GM19467 (cell line): ENCODE results near the gene TMEM114.
A peak's percentile ranks its signal among the peaks of the same experiment; 100 is the strongest.

ENCODE experiments used
- ATAC-seq: cut with Tn5 transposase; IDR thresholded peaks from one replicate; pipeline ENCODE4 v1.9.1; 2021; ENCODE audit warnings: mild to moderate bottlenecking, moderate library complexity; ENCODE audit not compliant: unreplicated experiment

The TMEM114 gene

GRCh38 chr16:8589900-8590688, at the start of gene TMEM114:
Gene TMEM114 (minus strand): TSS chr16:8590511. CDS start chr16:8589838, 673 bp downstream.
- no peak for ATAC-seq

- no peak for ATAC-seq
Measured at GRCh38 chr16:8639694-8640093, 49.4 kb upstream of the TMEM114 start.

GRCh38 chr16:8634991-8635736, 44.9 kb upstream of the TMEM114 start:
- no peak for ATAC-seq

- no peak for ATAC-seq
Measured at GRCh38 chr16:8632675-8633182, 42.4 kb upstream of the TMEM114 start.

GRCh38 chr16:8631818-8632465, 41.6 kb upstream of the TMEM114 start:
- no peak for ATAC-seq

GRCh38 chr16:8631373-8631772, 41.1 kb upstream of the TMEM114 start:
- ATAC-seq, result no peak

GRCh38 chr16:8630255-8630953, 40.1 kb upstream of the TMEM114 start:
- ATAC-seq, result no peak

GRCh38 chr16:8628981-8629725, 38.8 kb upstream of the TMEM114 start:
- ATAC-seq, result no peak

- no peak for ATAC-seq
Measured at GRCh38 chr16:8627456-8627855, 37.1 kb upstream of the TMEM114 start.

- ATAC-seq, result no peak
Measured at GRCh38 chr16:8626946-8627345, 36.6 kb upstream of the TMEM114 start.

GRCh38 chr16:8625491-8626087, 35.3 kb upstream of the TMEM114 start:
- ATAC-seq, result no peak

GRCh38 chr16:8623634-8624033, 33.3 kb upstream of the TMEM114 start:
- ATAC-seq, result no peak

- no peak for ATAC-seq
Measured at GRCh38 chr16:8622315-8622656, 32.0 kb upstream of the TMEM114 start.

- peak; percentile 84 for ATAC-seq
Measured at GRCh38 chr16:8621572-8622314, 31.4 kb upstream of the TMEM114 start, which contains the start of gene METTL22. Gene METTL22 (plus strand): TSS chr16:8621698. CDS start chr16:8625666, 3,968 bp downstream.

- ATAC-seq, result no peak
Measured at GRCh38 chr16:8621222-8621571, 30.9 kb upstream of the TMEM114 start.

- ATAC-seq, result no peak
Measured at GRCh38 chr16:8620535-8620934, 30.2 kb upstream of the TMEM114 start.

GRCh38 chr16:8619671-8620370, 29.5 kb upstream of the TMEM114 start:
- ATAC-seq, result no peak

GRCh38 chr16:8614435-8615029, 24.2 kb upstream of the TMEM114 start:
- no peak for ATAC-seq
